ENCODE data around the gene TXNDC2. TPM values are rescaled to one million over a fixed set of nuclear protein-coding genes. Genes with fewer than 3 reads are reported as not detected.
"Not testable (repeated sequence)": the region's sequence is repeated elsewhere in the genome, so short reads cannot be mapped to it uniquely, and the experiment has no call there.

Gene TXNDC2
- total and polyA plus RNA-seq, 9 donors: 0.04 to 0.13 (median 0.09) TPM; not detected in 6

DNA sequence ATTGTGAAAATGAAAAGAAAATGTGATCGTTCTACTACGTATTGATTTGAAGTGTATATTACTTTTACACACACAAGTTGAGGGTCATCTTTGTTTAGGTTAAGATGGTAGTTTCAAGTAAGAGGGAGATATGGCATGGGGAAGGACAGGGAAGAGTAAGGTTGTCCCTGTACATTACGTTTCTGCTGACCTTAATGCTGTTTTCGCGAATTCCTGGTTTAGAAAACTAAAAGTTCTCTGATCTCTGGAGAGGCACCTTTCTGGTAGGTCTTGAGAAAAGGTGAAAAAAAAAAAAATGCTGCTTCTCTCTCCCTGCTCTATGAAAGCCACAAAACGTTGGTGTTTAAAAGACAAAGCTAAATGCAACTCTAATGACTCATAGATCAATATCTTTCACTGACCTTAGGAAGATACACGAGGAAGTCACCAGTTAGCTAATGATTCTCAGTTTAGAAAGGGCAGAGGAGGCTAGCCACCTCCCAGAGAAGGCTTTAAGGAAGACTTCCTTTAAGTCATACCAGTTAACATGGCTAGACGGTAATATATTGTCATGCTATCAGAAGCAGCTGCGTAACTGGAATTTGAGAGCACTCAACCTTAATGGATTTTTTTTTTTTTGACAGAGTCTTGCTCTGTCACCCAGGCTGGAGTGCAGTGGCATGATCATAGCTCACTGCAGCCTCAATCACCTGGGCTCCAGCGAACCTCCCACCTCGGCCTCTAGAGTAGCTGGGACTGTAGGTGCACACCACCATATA, 13.2 kb downstream of the TXNDC2 start:
- Histone ChIP-seq H3K27ac (ENCODE audit: low read length) (no peak overlapping the region), H3K4me1 (ENCODE audit: control insufficient read depth, insufficient read depth, low read length) (peaks cover 3% of the 10 kb centered on the region), H3K9me3 (replicated peaks; ENCODE audit: control insufficient read depth, low read depth, low read length) (no peaks in the 10 kb centered on the region), H3K36me3 (ENCODE audit: control insufficient read depth, insufficient read depth, low read length) (no peaks in the 10 kb centered on the region), H3K4me3 (ENCODE audit: low read length) (no peak overlapping the region), H3K27me3 (ENCODE audit: control insufficient read depth, insufficient read depth, low read length) (no peaks in the 10 kb centered on the region)
- DNase-seq: no peak
- 82% methylated on average over 3 of the region's 11 CpGs for WGBS (ENCODE audit: insufficient coverage)

DNA sequence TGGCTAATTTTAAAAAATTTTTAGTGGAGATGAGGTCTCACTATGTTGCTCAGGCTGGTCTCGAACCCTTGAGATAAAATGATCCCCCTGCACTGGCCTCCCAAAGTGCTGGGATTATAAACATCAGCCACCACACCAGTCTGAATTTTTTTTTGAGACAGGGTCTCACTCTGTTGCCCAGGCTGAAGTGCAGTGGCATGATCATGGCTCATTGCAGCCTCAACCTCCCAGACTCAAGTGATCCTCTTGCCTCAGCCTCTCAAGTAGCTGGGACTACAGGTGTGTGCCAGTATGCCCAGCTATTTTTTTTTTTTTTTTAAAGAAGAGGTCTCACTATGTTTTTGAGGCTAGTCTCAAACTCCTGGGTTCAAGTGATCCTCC, 13.8 kb downstream of the TXNDC2 start:
- not testable (repeated sequence) for H3K27me3 ChIP-seq (ENCODE audit: control insufficient read depth, insufficient read depth, low read length); DNase-seq; H3K9me3 ChIP-seq (replicated peaks; ENCODE audit: control insufficient read depth, low read depth, low read length); H3K36me3 ChIP-seq (ENCODE audit: control insufficient read depth, insufficient read depth, low read length); H3K4me1 ChIP-seq (ENCODE audit: control insufficient read depth, insufficient read depth, low read length); H3K27ac ChIP-seq (ENCODE audit: low read length); H3K4me3 ChIP-seq (ENCODE audit: low read length)
- no CpG with 5 or more reads among the region's 1 CpG for WGBS (ENCODE audit: insufficient coverage)

DNA sequence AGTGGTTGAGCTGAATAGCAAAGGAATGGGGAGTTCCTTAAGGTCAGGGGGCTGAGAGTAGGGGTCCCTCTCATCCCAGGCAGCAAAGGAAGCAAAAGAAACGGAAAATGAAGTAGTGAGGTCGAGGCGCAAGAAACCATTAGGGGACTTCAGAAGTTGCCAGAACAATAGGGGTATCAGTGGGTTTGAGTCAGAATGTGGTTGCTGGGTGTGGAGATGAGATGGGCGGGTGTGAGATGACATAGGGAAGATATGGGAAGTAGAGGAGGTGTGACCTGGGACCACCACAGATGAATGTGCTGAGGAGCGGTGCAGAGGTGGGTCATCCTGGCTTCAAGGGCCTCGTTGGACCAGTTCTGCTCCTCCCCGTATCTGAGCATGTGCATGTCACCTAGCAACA, 14.9 kb downstream of the TXNDC2 start:
- no peak overlapping the region for H3K27ac ChIP-seq (ENCODE audit: low read length)
- H3K9me3 ChIP-seq (replicated peaks; ENCODE audit: control insufficient read depth, low read depth, low read length): no peaks in the 10 kb centered on the region
- no peak for DNase-seq
- H3K27me3 ChIP-seq (ENCODE audit: control insufficient read depth, insufficient read depth, low read length): peaks cover 2% of the 10 kb centered on the region
- H3K4me3 ChIP-seq (ENCODE audit: low read length): no peak overlapping the region
- 90% methylated on average over 4 of the region's 7 CpGs for WGBS (ENCODE audit: insufficient coverage)
- no peaks in the 10 kb centered on the region for H3K36me3 ChIP-seq (ENCODE audit: control insufficient read depth, insufficient read depth, low read length)
- H3K4me1 ChIP-seq (ENCODE audit: control insufficient read depth, insufficient read depth, low read length): peaks cover 3% of the 10 kb centered on the region

- no peak overlapping the region for H3K27ac ChIP-seq (ENCODE audit: low read length)
- peaks cover 3% of the 10 kb centered on the region for H3K4me1 ChIP-seq (ENCODE audit: control insufficient read depth, insufficient read depth, low read length)
- no peak for DNase-seq
- no peaks in the 10 kb centered on the region for H3K9me3 ChIP-seq (replicated peaks; ENCODE audit: control insufficient read depth, low read depth, low read length)
- H3K36me3 ChIP-seq (ENCODE audit: control insufficient read depth, insufficient read depth, low read length): no peaks in the 10 kb centered on the region
- H3K27me3 ChIP-seq (ENCODE audit: control insufficient read depth, insufficient read depth, low read length): peaks cover 2% of the 10 kb centered on the region
- WGBS (ENCODE audit: insufficient coverage): no CpG with 5 or more reads among the region's 3 CpGs
- no peak overlapping the region for H3K4me3 ChIP-seq (ENCODE audit: low read length)
Observed at GRCh38 chr18:9901377-9901776, 15.6 kb downstream of the TXNDC2 start.

DNA sequence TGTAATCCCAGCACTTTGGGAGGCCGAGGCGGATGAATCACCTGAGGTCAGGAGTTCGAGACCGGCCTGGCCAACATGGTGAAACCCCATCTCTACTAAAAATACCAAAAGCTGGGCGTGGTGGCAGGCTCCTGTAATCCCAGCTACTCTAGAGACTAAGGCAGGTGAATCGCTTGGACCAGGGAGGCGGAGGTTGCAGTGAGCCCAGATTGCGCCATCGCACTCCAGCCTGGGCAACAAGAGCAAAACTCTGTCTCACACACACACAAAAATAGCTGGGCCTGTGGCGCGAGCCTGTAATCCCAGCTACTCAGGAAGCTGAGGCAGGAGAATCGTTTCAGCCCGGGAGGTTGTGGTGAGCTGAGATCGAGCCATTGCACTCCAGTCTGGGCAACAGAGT, 16.5 kb downstream of the TXNDC2 start:
- H3K4me3 ChIP-seq (ENCODE audit: low read length); H3K9me3 ChIP-seq (replicated peaks; ENCODE audit: control insufficient read depth, low read depth, low read length); H3K4me1 ChIP-seq (ENCODE audit: control insufficient read depth, insufficient read depth, low read length); H3K27ac ChIP-seq (ENCODE audit: low read length); H3K36me3 ChIP-seq (ENCODE audit: control insufficient read depth, insufficient read depth, low read length); H3K27me3 ChIP-seq (ENCODE audit: control insufficient read depth, insufficient read depth, low read length); DNase-seq: not testable (repeated sequence)
- 91% methylated on average over 5 of the region's 14 CpGs for WGBS (ENCODE audit: insufficient coverage)

DNA sequence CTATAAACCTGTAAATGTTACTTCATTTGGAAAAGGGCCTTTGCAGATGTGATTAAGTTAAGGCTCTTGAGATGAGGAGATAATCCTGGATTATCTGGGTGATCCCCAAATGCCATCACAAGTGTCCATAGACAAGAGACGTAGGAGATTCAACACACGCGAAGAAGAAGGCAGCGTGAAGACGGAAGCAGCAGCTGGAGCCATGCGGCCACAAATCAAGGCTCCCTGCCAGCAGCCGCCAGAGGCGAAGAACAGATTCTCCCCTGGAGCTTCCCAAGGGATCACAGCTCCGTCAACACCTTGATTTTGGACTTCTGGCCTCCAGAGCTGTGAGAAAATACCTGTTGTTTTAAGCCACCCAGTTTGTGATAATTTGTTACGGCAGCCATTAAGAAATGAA, 17.1 kb downstream of the TXNDC2 start:
- H3K27ac ChIP-seq (ENCODE audit: low read length): no peak overlapping the region
- no peaks in the 10 kb centered on the region for H3K36me3 ChIP-seq (ENCODE audit: control insufficient read depth, insufficient read depth, low read length)
- H3K9me3 ChIP-seq (replicated peaks; ENCODE audit: control insufficient read depth, low read depth, low read length): no peaks in the 10 kb centered on the region
- DNase-seq: peak; percentile 16
- WGBS (ENCODE audit: insufficient coverage): 46% methylated on average over 9 of the region's 10 CpGs
- H3K27me3 ChIP-seq (ENCODE audit: control insufficient read depth, insufficient read depth, low read length): peaks cover 2% of the 10 kb centered on the region
- no peak overlapping the region for H3K4me3 ChIP-seq (ENCODE audit: low read length)
- peaks cover 3% of the 10 kb centered on the region for H3K4me1 ChIP-seq (ENCODE audit: control insufficient read depth, insufficient read depth, low read length)

DNA sequence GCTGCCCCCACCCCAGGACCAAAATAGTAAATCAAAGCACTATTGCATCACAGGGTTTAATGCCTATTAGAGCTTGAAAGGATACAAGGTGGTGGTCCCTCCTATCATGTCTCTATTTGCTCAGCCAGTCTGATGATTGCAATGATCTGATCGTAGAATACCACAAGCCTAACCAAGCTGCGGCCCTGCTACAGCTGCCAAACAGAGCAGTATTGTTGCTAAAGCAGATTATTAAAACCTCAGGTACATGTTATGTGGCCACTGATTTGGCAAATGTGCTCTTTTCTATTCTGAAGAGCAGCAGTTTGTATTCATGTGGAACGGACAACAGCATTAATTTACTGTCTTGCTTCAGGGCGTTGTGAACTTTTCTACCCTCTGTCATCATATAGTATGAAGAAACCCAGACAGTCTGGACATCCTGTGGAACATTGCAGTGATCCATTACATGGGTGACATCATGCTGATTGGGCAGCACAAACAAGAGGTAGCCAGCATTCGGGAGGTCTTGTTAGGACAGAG, 19.7 kb downstream of the TXNDC2 start:
- Histone ChIP-seq H3K4me1 (ENCODE audit: control insufficient read depth, insufficient read depth, low read length) (peaks cover 3% of the 10 kb centered on the region), H3K4me3 (ENCODE audit: low read length) (no peak overlapping the region), H3K27me3 (ENCODE audit: control insufficient read depth, insufficient read depth, low read length) (peaks cover 2% of the 10 kb centered on the region), H3K27ac (ENCODE audit: low read length) (no peak overlapping the region), H3K36me3 (ENCODE audit: control insufficient read depth, insufficient read depth, low read length) (no peaks in the 10 kb centered on the region), H3K9me3 (replicated peaks; ENCODE audit: control insufficient read depth, low read depth, low read length) (no peaks in the 10 kb centered on the region)
- 72% methylated on average over 2 of the region's 5 CpGs for WGBS (ENCODE audit: insufficient coverage)
- no peak for DNase-seq

DNA sequence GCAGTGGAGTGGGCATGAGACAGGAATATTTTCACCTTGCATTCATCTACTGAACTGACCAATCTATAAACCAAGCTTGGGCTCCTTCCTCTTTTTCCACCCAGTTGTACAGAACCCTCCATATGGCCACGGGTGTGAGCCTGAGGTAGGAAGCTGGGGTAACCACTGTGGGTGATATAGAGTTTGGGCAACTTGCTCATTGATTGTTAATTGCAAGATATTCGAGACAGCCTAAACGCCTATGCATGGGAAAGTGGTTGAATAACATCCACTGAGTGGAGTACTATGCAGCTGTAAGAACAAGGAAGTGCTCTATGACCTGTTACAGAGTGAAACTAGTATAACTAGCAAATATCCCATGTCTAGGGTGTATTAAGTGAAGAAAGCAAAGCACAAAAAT, 20.7 kb downstream of the TXNDC2 start:
- Histone ChIP-seq H3K27ac (ENCODE audit: low read length) (no peak overlapping the region), H3K4me3 (ENCODE audit: low read length) (no peak overlapping the region), H3K9me3 (replicated peaks; ENCODE audit: control insufficient read depth, low read depth, low read length) (no peaks in the 10 kb centered on the region), H3K27me3 (ENCODE audit: control insufficient read depth, insufficient read depth, low read length) (peaks cover 2% of the 10 kb centered on the region), H3K36me3 (ENCODE audit: control insufficient read depth, insufficient read depth, low read length) (no peaks in the 10 kb centered on the region), H3K4me1 (ENCODE audit: control insufficient read depth, insufficient read depth, low read length) (peaks cover 3% of the 10 kb centered on the region)
- no peak for DNase-seq
- 88% methylated on average over 2 of the region's 3 CpGs for whole genome bisulfite sequencing (ENCODE audit: insufficient coverage)

- WGBS (ENCODE audit: insufficient coverage): no CpG with 5 or more reads among the region's 4 CpGs
- Histone ChIP-seq H3K9me3 (replicated peaks; ENCODE audit: control insufficient read depth, low read depth, low read length) (no peaks in the 10 kb centered on the region), H3K27me3 (ENCODE audit: control insufficient read depth, insufficient read depth, low read length) (peaks cover 2% of the 10 kb centered on the region), H3K4me1 (ENCODE audit: control insufficient read depth, insufficient read depth, low read length) (peaks cover 2% of the 10 kb centered on the region), H3K27ac (ENCODE audit: low read length) (no peak overlapping the region), H3K36me3 (ENCODE audit: control insufficient read depth, insufficient read depth, low read length) (no peaks in the 10 kb centered on the region), H3K4me3 (ENCODE audit: low read length) (no peak overlapping the region)
- no peak for DNase-seq
Observed at GRCh38 chr18:9907867-9908266, 22.1 kb downstream of the TXNDC2 start.

DNA sequence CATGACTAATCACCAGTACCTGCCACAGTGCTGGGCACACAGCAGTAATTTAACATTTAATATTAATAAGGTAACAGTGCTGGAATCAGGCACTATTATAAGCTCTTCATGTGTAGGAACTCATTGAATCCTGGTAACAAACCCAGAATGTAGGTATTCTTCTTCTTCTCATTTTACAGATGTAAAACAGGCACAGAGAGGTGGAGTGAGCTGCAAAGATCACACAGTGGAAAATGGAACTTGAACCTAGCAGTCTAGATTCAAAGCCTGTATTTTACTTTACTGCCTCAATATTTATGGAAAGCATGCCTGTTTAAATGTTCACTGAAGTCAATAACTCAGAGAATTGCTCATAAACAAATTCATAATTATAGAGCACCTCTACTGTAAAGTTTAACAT, 24.3 kb downstream of the TXNDC2 start:
- H3K27me3 ChIP-seq (ENCODE audit: control insufficient read depth, insufficient read depth, low read length): peaks cover 2% of the 10 kb centered on the region
- H3K36me3 ChIP-seq (ENCODE audit: control insufficient read depth, insufficient read depth, low read length): no peaks in the 10 kb centered on the region
- no peaks in the 10 kb centered on the region for H3K9me3 ChIP-seq (replicated peaks; ENCODE audit: control insufficient read depth, low read depth, low read length)
- no peak for DNase-seq
- H3K27ac ChIP-seq (ENCODE audit: low read length): no peak overlapping the region
- H3K4me3 ChIP-seq (ENCODE audit: low read length): no peak overlapping the region
- H3K4me1 ChIP-seq (ENCODE audit: control insufficient read depth, insufficient read depth, low read length): no peaks in the 10 kb centered on the region

DNA sequence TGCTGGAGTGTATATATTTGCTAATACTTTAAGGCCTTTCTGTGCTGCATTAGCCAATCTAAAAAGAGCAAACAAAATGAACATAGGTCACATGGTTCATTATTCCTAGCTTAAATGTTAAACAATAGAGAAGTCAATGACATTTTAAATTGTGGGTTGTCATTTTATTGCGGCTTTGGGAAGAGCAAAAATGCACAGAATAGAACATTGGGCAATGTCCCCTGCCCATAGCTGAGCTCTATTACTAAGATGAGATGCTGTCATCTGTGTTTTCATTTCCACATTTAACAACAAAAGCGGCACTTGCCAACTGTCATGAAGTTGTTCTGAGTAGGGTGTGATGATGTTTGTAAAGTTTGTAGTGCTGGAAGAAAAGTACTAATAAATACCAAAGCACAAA, 24.9 kb downstream of the TXNDC2 start:
- no peaks in the 10 kb centered on the region for H3K27me3 ChIP-seq (ENCODE audit: control insufficient read depth, insufficient read depth, low read length)
- no peak overlapping the region for H3K27ac ChIP-seq (ENCODE audit: low read length)

More for the DNA sequence above, 24.9 kb downstream of the TXNDC2 start:
- Histone ChIP-seq H3K36me3 (ENCODE audit: control insufficient read depth, insufficient read depth, low read length) (no peaks in the 10 kb centered on the region), H3K9me3 (replicated peaks; ENCODE audit: control insufficient read depth, low read depth, low read length) (no peaks in the 10 kb centered on the region), H3K4me3 (ENCODE audit: low read length) (no peak overlapping the region), H3K4me1 (ENCODE audit: control insufficient read depth, insufficient read depth, low read length) (no peaks in the 10 kb centered on the region)
- DNase-seq: no peak
- no CpG with 5 or more reads among the region's 2 CpGs for WGBS (ENCODE audit: insufficient coverage)

Measured in muscle of leg (tissue), 11 donors.